GM18517 (cell line): ENCODE measurements around the gene EEA1.

ENCODE experiments used
- ATAC-seq: cut with Tn5 transposase; IDR thresholded peaks from one replicate; pipeline ENCODE4 v1.9.1; 2021; ENCODE audit warnings: mild to moderate bottlenecking, moderate library complexity; ENCODE audit not compliant: unreplicated experiment

The EEA1 gene

GRCh38 chr12:92721130-92721529, 208.0 kb downstream of the EEA1 start:
- no peak for ATAC-seq
